GM18498 (cell line): Measurements from ENCODE around the gene NDUFS3.

ENCODE experiments used
- ATAC-seq: cut with Tn5 transposase; IDR thresholded peaks from one replicate; pipeline ENCODE4 v1.9.1; 2021; ENCODE audit warnings: mild to moderate bottlenecking, moderate library complexity; ENCODE audit not compliant: unreplicated experiment

The NDUFS3 gene

GRCh38 chr11:47589584-47589976 is 10.7 kb downstream of the NDUFS3 start:
- ATAC-seq, result no peak

GRCh38 chr11:47589977-47590861 is 11.3 kb downstream of the NDUFS3 start:
- no peak for ATAC-seq

GRCh38 chr11:47591764-47592163 is 12.9 kb downstream of the NDUFS3 start:
- no peak for ATAC-seq

GRCh38 chr11:47592251-47592650 is 13.4 kb downstream of the NDUFS3 start:
- ATAC-seq, result no peak

GRCh38 chr11:47592970-47593369 is 14.1 kb downstream of the NDUFS3 start:
- no peak for ATAC-seq

GRCh38 chr11:47593492-47593933 is 14.6 kb downstream of the NDUFS3 start:
- ATAC-seq, result no peak

GRCh38 chr11:47593934-47594855 is 15.3 kb downstream of the NDUFS3 start, which contains the start of gene C1QTNF4:
Gene C1QTNF4 (minus strand): TSS chr11:47594411. CDS start chr11:47590810, 3,601 bp downstream.
- ATAC-seq, result no peak

GRCh38 chr11:47595029-47595428 is 16.2 kb downstream of the NDUFS3 start:
- no peak for ATAC-seq

- ATAC-seq, result no peak
Measured at GRCh38 chr11:47595967-47596366, 17.1 kb downstream of the NDUFS3 start.

- ATAC-seq, result no peak
Measured at GRCh38 chr11:47599902-47600301, 21.0 kb downstream of the NDUFS3 start.

GRCh38 chr11:47603295-47603694 is 24.4 kb downstream of the NDUFS3 start:
- no peak for ATAC-seq

- no peak for ATAC-seq
Measured at GRCh38 chr11:47605921-47606320, 27.0 kb downstream of the NDUFS3 start.

- no peak for ATAC-seq
Measured at GRCh38 chr11:47606731-47607130, 27.9 kb downstream of the NDUFS3 start.

GRCh38 chr11:47607380-47607779 is 28.5 kb downstream of the NDUFS3 start:
- no peak for ATAC-seq

GRCh38 chr11:47609675-47610074 is 30.8 kb downstream of the NDUFS3 start:
- ATAC-seq, result no peak

GRCh38 chr11:47611348-47611794 is 32.5 kb downstream of the NDUFS3 start:
- ATAC-seq, result peak; percentile 94

- no peak for ATAC-seq
Measured at GRCh38 chr11:47615249-47615648, 36.4 kb downstream of the NDUFS3 start.

- no peak for ATAC-seq
Measured at GRCh38 chr11:47616726-47617416, 38.0 kb downstream of the NDUFS3 start.

- ATAC-seq, result no peak
Measured at GRCh38 chr11:47617417-47617809, 38.5 kb downstream of the NDUFS3 start.

GRCh38 chr11:47620836-47621378 is 42.0 kb downstream of the NDUFS3 start:
- no peak for ATAC-seq

GRCh38 chr11:47626234-47626633 is 47.4 kb downstream of the NDUFS3 start:
- no peak for ATAC-seq
